Fibroblast of peridontal ligament (primary cell): ENCODE measurements around the gene HAGHL.

Experiments used
- DNase-seq: peaks from one replicate; pipeline ENCODE4 v3.0.0-alpha.2; 2010; ENCODE audit errors: extremely low read depth

Gene HAGHL

DNA sequence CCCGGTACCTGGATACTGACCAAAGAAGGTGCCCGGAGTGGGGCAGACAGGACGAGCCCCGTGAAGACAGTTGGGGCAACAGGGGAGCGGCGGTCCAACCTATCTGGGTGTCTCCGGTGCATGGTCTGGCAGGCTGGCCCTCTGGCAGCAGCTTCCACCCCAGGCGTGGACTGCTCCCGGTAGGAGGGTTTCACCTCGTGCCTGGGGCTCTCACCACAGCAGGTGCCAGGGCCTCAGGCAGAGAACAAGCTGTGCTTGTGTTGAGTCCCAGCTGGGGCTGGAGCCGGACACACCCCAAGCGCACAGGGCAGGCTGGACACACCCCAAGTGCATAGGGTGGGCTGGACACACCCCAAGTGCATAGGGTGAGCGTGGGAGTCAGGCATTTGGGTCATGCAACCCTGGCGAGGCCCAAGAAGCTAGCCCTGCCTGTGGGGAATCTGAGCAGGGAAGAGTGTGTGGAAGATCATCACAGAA is 19.8 kb upstream of the HAGHL start:
- DNase-seq: no peak

DNA sequence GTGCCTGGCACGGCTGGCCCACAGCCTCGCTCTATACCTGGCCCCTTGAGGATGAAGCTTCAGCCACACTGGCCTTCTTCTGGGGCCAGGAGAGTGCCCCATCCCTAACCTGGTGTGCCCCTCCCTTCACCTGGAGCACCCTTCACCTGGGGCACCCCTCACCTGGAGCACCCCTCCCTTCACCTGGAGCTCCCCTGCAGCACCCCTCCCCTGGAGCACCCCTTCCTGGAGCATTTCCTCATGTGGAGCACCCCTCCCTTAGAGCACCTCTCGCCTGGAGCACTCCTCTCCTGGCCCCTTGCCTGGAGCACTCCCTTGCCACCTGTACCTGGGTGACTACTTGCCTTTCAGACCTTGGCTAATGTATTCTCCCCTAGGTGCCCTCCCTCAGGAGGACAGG is 18.9 kb upstream of the HAGHL start:
- DNase-seq: no peak

DNA sequence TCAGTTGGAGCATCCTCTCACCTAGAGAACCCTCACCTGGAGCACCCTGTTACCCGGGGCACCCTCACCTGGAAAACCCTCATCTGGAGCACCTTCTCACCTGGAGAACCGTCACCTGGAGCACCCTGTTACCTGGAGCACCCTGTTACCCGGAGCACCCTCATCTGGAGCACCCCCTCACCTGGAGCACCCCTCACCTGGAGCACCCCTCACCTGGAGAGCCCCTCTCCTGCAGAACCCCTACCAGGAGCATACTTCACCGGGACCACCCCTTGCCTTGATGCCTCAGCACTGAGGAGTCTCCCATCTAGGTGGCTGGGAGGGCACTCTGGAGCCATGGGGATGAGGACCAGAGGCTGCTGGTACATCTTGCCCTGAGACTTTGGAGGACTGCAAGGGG is 17.9 kb upstream of the HAGHL start:
- no peak for DNase-seq

DNA sequence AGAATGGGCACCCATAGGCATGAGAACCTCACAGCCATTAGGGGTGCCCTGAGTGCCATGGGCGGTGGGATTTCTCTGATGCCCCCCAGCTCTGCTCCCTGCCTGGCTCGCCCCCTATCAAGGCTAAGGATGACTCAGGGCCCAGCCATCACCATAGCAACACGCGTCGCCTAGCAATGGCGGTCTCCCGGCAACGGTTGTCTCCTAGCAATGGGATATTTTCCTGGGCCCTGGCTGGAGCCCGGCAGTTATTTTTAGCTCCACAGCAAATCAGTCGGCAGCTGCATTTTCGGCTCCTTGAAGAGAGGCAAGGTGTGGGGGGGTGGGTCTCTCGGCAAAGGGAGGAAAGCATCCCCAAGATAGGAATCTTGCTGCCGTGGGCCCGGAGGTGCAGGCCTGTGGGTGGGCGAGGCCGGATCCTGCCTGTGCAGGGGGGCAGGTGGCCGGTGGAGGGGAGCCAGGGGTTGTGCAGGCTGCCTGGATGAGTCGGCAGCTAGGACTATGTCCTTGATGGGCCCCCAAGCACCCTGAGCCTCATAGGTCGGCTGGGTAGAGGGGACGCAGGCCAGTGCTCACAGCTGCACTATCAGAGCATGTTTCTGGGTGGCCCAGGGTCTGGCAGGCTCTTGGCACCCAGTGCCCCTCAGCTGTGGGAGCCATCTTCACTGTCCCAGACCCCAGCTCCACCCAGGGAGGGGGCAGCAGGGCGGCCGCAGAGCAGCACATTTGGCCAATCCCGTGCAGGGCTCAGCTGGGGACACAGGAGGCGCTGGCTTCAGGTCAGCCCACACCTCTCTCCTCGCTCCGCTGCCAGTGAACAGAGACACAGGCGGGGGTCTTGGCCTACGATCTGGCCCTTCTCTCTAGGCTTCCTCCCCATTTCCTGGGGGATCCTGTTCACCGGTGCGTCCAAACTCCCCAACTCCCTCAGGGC is 17.1 kb upstream of the HAGHL start:
- peak; percentile 81 for DNase-seq

DNA sequence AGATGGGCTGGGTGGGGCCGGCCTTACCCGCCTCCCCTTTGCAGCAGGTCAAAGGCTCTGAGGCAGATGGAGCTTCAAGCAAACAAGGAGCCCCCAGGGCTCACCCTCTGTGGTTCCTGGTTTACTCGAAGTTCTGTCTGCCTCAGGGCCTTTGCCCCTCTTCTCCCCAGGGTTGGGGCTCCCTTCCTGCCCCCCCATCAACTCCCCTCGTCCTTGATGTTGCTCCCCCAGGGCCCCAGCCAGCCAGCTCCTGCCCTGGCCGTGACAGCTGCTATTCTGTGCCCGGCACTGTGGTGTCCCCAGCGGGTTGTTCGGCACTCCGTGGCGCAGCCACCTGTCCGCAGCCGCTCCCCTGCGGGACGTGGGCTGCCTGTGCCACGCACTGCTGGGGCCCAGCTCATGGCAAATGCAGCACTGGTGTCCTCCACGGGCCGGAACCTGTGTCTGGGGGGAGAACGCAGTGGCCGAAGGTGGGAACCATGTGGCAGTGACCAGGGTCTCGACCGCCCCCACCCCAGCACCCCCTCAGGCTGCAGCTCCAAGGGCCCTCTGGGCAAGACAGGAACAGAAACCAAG is 16.3 kb upstream of the HAGHL start:
- DNase-seq: no peak

DNA sequence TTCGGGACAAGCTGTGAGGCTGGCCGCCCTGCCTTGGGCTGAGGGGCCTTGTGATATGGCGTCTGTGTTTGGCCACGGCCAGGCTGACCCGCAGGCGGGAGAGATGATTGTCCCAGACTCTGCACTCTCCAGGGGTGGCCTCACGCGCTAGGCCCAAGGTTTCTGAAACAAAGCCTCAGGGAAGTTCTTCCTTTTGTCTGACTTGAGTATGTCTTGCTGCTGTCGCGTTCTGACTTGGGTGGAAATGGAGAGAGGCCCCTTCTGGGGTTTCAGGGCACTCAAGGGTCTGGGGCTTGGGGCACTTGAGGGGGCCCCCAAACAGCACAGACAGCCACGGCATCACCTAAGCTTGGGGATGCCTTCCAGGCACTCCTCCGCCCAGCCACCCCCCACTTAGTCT is 15.8 kb upstream of the HAGHL start:
- DNase-seq: no peak

DNA sequence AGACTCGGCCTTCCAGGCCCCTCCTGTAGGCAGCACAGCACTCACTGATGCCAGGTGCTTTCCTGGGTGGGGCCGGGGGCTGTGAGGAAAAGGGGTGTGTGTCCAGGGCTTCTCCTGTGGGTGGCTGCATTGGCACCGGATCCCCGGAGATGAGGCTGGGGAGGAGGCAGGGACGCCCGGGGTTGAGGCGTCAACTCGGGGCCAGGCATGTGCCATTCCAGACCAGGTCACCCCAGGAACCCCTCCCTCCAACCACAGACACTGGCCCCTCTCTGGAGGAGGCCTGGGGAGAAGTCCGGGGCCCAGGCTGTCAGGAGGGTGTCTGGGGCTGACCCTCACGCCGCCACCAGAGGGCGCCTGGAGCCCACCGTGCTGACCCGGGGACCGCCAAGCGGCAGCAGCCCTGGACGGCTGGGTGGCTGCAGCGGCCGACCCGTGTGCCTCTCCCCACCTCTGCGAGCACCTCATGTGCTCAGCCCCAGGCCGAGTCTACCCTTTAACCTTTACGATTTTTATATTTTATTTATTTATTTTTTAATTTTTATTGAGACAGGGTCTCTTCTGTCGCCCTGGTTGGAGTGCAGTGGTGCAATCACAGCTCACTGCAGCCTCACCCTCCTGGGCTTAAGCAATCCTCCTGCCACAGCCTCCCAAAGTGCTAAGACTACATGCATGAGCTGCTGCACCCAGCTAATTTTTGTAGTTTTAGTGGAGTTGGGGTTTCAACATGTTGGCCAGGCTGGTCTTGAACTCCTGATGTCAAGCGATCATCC is 15.2 kb upstream of the HAGHL start:
- peak; percentile 44 for DNase-seq

DNA sequence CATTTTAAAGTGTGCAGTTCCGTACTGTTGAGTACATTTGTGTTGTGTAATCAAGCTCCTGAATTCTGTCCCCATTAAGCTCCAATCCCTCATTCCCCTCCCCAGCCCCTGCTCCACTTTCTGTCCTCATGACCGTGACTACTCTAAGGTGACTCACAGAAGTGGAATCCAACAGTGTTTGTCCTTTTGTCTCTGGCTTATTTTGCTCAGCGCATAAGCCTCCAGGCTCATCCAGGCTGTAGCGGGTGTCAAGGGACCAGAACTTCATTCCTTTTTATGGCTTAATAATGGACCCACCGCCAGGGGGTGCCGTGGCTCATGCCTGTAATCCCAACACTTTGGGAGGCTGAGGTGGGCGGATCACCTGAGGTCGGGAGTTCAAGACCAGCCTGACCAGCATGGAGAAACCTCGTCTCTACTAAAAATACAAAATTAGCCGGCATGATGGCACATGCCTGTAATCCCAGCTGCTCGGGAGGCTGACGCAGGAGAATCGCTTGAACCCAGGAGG is 14.1 kb upstream of the HAGHL start:
- DNase-seq: peak; percentile 89

DNA sequence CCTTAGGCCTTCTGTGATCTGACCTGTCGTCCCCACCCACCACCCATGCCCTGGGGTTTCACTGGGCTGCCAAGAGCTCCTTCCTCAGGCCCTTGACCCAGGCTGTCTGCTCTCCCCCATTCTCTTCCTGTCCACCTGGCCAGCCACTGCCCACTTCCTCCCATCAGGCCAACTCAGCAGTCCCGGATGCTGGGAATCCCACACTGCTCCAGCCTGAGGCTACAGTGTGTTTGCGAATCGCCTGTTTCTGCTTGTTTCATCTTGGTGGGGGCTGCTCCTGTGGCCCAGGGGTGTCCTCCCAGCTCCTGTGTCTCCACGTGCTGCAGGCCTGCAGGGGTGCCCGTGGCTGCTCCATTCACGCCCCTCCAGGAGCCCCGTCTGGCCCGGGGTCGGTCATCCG is 12.8 kb upstream of the HAGHL start:
- no peak for DNase-seq

DNA sequence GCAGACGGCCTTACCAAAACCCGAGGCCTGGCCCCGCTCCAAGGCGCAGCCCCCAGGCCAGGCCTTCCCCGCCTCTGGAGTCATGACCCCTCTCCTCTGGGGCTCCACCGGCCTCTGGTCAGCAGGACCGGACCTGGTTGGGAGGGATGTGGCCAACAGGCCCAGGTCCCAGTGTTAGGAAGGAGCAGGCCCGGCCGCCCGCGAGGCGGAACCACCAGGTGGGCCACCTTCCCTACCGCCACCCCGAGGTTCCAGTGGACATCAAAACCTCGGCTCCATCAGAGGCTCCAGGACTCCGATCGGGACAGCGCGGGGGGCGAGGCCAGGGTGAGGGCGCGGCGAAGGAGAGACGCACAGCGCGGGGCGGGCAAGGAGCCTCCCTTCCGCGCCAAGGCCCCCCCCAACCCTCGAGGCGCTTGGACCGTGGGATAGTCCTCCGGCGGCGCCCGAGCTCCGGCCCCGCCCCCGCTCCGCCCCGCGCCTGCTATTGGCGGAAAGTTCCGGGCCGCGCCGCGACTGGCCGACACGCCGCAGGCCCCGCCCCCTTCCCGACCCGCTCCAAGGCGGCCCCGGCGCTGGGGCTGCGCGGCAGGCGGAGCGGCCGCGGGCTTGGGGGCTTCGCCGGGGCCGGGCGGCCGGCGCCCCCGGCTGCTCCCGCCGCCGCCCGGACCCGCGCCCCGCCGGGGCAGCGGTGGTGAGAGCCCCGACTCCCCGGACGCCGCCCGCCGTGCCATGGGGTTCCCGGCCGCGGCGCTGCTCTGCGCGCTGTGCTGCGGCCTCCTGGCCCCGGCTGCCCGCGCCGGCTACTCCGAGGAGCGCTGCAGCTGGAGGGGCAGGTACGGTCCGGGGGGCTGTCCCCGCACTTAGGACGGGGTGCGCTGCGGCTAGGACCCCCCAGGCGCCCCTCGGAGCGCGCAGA is 12.1 kb upstream of the HAGHL start, which contains the start of gene METRN:
Gene METRN, plus strand, starts transcription at position 561 of the 919 bp plus-strand sequence. Its CDS starts 172 bp downstream, at position 733.
- DNase-seq: peak; percentile 67

DNA sequence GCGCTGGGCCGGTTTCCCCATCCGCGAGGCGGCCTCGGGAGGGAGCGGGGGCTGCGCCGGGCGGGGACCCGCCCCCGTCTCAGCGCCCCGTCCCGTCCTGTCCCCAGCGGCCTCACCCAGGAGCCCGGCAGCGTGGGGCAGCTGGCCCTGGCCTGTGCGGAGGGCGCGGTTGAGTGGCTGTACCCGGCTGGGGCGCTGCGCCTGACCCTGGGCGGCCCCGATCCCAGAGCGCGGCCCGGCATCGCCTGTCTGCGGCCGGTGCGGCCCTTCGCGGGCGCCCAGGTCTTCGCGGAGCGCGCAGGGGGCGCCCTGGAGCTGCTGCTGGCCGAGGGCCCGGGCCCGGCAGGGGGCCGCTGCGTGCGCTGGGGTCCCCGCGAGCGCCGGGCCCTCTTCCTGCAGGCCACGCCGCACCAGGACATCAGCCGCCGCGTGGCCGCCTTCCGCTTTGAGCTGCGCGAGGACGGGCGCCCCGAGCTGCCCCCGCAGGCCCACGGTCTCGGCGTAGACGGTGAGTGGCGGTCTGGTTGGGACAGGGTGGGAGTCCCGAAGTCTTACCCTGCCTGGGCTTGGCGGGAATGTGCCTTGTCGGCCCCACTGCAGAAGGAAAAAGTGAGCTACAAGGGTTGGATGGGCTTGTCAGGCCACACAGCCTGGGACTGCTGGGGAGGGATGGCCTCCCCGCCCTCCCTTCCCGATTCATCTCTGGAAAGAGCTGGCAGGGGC is 11.3 kb upstream of the HAGHL start:
- no peak for DNase-seq

DNA sequence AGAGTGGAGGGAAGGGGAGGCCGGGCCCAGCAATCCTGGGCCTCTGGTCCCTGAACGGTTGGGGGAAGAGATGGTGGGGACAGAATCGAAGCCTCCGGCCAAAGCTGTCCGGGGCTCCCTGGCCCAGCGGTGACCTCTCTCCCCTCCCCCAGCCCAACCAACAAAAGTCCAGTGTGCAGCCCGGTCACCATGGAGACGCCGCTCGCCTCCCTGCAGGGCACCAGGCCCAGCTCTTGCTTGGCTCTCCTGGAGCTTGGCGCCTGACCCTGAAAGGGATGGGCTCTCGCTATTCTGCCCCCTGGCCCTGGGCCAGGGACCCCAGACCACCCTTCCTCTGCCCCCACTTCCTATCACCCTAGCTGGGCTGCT is 10.7 kb upstream of the HAGHL start:
- DNase-seq: peak; percentile 42

DNA sequence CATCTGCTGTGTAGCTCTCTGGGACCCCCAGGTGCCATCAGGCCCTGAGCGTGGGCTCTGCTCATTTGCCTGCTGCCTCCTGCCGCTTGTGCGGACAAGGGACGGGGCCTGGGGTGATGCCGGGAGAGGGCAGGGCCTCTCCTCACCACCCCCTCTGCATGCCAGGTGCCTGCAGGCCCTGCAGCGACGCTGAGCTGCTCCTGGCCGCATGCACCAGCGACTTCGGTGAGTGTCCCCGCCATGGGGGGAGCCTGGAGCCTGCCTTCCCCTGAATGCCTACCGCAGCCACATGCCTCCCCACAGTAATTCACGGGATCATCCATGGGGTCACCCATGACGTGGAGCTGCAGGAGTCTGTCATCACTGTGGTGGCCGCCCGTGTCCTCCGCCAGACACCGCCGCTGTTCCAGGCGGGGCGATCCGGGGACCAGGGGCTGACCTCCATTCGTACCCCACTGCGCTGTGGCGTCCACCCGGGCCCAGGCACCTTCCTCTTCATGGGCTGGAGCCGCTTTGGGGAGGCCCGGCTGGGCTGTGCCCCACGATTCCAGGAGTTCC is 10.1 kb upstream of the HAGHL start:
- DNase-seq: no peak

DNA sequence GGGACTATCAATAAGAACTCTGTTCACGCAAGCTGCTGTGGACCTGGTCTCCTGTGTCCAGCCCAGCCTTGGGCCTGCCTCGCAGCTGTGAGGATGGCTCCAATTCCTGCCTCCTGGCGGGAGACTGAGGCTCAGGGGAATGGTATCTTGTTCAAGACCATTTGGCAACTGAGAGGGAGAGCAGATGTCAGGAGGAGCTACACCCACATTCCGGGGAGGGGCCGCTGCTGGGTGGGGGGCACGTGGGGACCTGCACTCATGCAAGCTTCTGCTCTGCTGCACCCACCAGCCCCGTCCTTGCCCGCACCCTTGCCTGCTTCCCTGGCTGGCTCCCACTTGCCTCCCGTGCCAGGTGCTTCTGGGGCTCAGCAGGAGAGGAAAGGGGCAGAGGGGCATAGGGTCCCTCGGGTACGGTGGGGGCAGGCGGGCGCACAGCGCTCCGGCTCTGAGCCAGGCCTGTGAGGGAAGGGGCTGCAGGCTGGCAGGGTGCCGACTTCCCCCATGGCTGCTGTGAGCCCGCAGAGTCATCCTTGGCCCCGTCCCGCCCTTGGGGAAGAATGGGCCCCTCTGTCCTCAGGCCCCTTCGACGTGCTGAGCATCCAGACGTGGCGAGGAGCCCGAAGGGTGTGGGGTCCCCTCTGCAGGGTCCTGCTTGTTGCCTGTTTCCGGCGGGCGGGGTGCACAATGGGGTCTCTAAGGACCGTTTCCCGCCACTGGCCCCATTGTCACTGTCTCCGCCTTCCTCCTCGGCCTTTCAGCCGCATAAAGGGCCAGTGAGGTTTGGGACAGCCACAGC is 9.3 kb upstream of the HAGHL start:
- DNase-seq: no peak

DNA sequence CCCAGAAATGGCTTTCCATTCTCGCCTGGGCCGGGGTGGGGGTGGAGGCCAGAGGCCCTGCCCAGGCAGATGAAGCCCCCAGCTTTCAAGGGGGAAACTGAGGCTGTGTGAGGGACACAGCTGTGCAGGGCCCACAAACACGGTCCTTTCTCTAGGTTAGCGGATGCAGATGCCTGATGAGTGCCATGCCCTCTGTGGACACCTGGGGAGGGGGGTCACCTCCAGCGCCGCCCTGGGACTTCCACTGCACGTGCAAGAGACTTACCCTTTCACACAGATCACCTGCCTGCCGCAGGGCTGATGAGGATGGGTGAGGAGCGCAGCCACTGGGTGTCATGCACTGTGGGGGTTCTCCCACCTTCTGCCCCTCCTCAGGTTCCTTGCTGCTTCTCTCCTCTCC is 8.5 kb upstream of the HAGHL start:
- DNase-seq: no peak

DNA sequence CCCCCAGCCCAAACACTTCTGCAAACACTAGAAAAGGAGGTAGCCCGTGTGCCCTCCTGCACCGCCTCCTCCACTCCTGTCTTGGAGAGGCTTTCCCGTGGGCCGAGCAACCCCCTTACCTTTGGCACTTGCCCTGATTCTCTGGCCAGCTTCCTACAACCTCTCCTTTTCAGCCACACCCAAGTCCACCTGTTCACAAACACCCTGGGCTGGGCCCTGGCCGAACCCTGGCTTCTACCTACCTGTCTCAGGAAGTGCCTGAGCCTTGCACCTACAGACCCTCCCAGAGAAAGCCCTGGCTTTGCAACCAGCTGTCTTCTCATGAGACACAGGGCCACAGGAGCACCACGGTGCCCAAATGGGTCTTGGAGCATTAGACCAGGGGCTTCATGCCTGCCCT is 8.0 kb upstream of the HAGHL start:
- DNase-seq: no peak

DNA sequence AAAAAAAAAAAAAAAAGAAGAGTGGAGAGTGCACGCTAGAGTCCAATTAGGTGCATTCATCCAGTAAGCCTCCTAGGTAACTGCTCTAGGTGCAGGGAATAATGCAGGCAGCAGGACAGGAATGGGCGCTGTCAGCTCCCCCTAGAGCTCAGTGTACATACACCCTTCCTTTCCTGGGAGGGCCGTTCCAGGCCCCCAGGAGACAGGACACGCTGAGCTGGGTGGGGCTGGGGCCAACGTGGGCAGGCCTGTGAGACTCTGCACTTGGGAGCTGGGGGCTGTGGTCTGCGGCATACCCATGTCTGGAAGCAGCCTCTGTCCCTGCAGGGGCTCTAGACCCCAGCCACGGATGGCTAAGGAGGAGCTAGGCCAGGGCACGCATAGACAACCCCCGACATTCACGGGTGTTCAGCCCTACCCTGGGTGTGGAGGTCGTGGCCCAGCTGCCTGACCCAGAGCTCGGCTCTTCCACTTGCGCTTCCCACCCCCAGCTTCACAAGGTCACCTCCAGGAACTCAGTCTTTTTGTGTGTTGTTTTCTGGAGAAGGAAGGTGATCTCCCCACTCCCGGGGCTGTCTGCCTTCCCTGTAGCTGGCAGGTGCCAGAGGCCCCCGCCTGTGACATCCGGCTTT is 7.0 kb upstream of the HAGHL start:
- no peak for DNase-seq

DNA sequence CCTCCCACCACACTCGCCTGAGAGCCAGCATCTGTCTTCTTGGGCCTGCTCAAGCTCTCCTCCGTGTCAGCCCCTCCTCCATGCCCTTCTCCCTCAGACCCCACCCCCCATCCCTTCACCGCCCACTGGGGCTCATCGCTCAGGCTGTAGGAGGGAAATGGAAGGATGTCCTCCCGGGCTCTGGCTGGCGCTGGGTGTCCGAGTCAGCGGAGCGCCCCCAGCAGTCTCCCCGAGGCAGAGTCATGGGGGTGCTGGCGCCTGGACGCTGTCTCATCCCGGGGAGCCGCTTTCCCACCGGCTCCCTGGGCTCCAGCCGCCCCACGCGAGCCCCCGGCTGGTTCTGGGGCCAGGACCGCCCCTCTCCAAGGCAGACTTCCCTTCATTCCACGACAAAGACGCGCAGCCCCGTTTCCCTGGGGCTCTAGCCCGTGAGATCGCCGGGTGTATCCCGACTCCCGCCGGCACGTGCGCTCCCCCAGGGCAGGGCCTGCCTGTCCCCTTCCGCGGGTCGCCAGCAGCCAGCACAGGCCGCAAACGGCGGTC is 6.4 kb upstream of the HAGHL start:
- DNase-seq: peak; percentile 49
